Measurements from ENCODE around the gene SLC35E4.

- TF ChIP-seq CTCF (IDR thresholded peaks at IDR 0.05) (no peak), POLR2AphosphoS5 (IDR thresholded peaks at IDR 0.05) (no peak), POLR2A (IDR thresholded peaks at IDR 0.05; ENCODE audit: low read depth) (no peak), EP300 (IDR thresholded peaks at IDR 0.05) (no peak)
These were observed 29.2 kb downstream of the SLC35E4 start for GRCh38 chr22:30664798-30665197.
